HG02973 (cell line): ENCODE results near the gene SUPT5H.

ENCODE experiments used
- ATAC-seq: cut with Tn5 transposase; IDR thresholded peaks from one replicate; pipeline ENCODE4 v1.9.1; 2021; ENCODE audit warnings: moderate library complexity; ENCODE audit not compliant: unreplicated experiment

Gene SUPT5H

DNA sequence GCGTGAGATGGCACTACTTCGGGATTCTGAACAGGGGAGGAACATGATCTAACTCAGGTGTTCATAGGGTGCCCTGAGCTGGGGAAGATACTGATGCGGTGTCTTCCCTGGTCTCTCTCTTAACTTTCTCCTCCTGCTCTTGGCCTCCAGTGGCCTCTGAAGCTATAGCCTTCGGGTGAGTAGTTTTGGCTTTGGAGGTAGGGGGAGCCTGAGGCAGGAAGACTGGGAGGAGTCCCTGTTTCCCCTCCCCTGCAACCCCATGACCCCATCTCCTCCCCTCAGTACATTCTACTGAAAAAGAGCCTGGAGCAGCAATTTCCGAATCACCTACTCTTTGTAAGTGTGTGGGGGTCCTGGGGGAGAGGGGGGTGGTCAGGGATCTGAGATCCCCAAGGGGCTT lies 73.1 kb downstream of the SUPT5H start:
- no peak for ATAC-seq

DNA sequence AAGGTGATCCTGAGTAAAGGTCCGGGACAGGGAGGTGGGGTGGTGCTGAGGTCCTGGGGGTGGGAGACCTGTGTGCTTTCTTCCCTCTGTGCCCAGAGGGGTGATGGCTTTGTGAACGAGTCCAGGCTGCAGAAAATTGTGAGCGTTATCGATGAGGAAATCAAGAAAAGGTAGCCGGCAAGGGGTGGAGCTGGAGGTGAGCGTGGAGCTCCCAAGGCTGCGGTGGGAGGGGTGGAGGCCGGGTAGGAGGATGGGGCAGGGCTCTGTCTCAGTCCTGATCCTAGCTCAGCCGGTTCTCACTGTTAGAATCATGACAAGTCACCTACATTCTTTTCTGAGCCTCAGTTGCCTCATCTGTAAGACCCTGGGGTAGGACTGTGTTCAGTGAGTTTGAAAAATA lies 73.6 kb downstream of the SUPT5H start:
- no peak for ATAC-seq

DNA sequence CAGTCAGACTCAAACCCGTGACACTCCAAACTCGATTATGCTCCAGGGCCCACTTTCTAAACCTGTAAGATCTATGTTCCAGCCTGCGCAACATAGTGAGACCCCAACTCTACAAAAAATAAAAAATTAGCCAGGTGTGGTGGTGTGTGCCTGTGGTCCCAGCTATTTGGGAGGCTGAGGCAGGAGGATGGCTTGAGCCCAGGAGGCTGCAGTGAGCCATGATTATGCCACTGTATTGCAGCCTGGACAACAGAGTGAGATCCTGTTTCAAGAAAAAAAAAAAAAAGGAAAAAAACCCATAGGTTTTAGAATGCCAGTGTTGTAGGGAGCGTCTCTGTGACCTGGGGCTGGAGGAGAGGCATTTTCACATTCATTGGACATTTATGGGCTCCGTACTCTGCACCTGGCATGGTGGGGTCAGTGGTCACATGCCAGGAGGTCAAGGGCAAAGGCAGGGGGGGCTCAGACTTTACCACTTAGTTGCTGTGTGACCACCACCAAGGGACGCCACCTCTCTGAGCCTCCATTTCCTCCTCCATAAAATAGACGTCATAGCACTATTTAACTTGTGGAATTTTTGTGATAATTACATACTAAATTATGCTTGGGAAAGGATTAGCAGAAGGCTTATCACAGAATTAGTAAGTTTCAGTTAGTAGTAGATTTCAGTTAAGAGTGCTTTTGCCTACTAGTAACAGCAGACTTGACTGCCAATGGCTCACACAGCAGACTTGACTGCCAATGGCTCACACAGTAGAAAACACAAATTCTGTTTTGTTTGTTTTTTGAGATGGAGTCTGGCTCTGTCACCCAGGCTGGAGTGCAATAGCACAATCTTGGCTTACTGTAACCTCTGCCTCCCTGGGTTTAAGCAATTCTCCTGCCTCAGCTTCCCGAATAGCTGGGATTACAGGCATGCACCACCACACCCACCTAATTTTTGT lies 75.4 kb downstream of the SUPT5H start:
- no peak for ATAC-seq

DNA sequence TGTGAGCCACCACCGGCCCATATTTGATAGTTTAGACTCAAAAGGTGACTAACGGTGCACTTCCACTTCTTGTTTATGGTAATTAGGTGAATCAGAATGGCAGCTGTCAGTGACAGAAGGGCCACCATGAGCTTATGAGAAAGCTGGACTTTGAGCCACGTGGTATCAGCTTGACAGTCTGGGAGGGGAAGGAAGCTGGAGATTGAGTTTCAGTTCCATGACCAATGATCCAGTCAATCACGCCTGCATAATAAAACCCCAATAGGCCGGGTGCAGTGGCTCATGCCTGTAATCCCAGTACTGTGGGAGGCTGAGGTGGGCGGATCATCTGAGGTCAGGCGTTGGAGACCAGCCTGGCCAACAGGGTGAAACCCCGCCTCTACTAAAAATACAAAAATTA lies 79.1 kb downstream of the SUPT5H start:
- ATAC-seq = no peak

DNA sequence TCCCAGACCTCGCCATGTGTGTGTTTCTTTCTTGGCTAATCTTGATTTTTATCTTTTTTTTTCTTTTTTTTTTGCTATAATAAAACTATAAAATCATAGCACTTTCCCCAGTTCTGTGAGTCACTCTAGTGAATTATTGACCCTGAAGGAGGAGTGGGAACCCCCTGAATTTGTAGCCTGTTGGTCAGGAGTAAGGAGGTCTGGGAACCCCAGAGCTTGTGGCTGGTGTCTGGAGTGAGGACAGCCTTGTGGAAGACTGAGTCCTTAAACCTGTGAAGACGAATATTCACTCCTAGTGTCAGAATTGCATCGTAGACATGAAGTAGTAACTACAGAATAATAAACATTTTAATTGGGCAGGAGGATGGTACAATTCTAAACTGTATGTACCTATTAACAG lies 79.8 kb downstream of the SUPT5H start:
- ATAC-seq = no peak
